GM23338 (cell line): ENCODE data around the gene C1QTNF4. TPM values are rescaled to one million over a fixed set of nuclear protein-coding genes. Genes with fewer than 3 reads are reported as not detected.

Experiments
- ATAC-seq: fragments of 200-7000 bp; cut with Tn5 transposase; 3 replicates; pipeline ENCODE4 v1.9.1; 2020
- DNase-seq: peaks from one replicate; pipeline ENCODE4 v3.0.0-alpha.2; 2015; ENCODE audit warnings: low spot score
- H2AFZ ChIP-seq: fragments of 200-600 bp; sonication (generic); 2 replicates; pipeline ENCODE4 v1.8.0; 2016; ENCODE audit warnings: antibody characterized with exemption, mild to moderate bottlenecking, moderate library complexity
- H3F3A ChIP-seq: fragments of 200-600 bp; sonication (generic); replicated peaks from 2 replicates; pipeline ENCODE4 v1.8.0; 2017; ENCODE audit warnings: antibody characterized with exemption, mixed run types, low read depth
- H3K27ac ChIP-seq: fragments of 200-600 bp; sonication (generic); 2 replicates; pipeline ENCODE4 v1.6.1; 2016; ENCODE audit warnings: low read depth
- H3K27me3 ChIP-seq: fragments of 200-600 bp; sonication (generic); 2 replicates; pipeline ENCODE4 v1.8.0; 2016; ENCODE audit warnings: mild to moderate bottlenecking, mixed run types, moderate library complexity; ENCODE audit not compliant: insufficient read depth
- H3K36me3 ChIP-seq: fragments of 200-600 bp; sonication (generic); 2 replicates; pipeline ENCODE4 v1.8.0; 2016; ENCODE audit warnings: mild to moderate bottlenecking; ENCODE audit not compliant: insufficient read depth
- H3K4me1 ChIP-seq: fragments of 200-600 bp; sonication (generic); 2 replicates; pipeline ENCODE4 v1.8.0; 2016; ENCODE audit warnings: mild to moderate bottlenecking, moderate library complexity; ENCODE audit not compliant: insufficient read depth
- H3K4me2 ChIP-seq: fragments of 200-600 bp; sonication (generic); 2 replicates; pipeline ENCODE4 v1.7.1; 2017; ENCODE audit warnings: mixed run types
- H3K4me3 ChIP-seq: fragments of 200-600 bp; sonication (generic); 2 replicates; pipeline ENCODE4 v1.6.1; 2016; ENCODE audit warnings: mixed run types
- H3K79me2 ChIP-seq: fragments of 200-600 bp; sonication (generic); replicated peaks from 2 replicates; pipeline ENCODE4 v1.8.0; 2017; ENCODE audit warnings: mild to moderate bottlenecking; ENCODE audit not compliant: insufficient read depth
- H3K9me2 ChIP-seq: fragments of 200-600 bp; sonication (generic); 2 replicates; pipeline ENCODE4 v1.8.0; 2017; ENCODE audit not compliant: insufficient read depth
- H4K20me1 ChIP-seq: fragments of 200-600 bp; sonication (generic); replicated peaks from 2 replicates; pipeline ENCODE4 v1.8.0; 2017; ENCODE audit warnings: mild to moderate bottlenecking; ENCODE audit not compliant: insufficient read depth
- H3K27ac Mint-ChIP-seq: 2 replicates; pipeline ENCODE4 v1.8.0; 2020; ENCODE audit warnings: inconsistent platforms, mild to moderate bottlenecking, moderate library complexity, mixed read lengths
- H3K27me3 Mint-ChIP-seq: 3 replicates; pipeline ENCODE4 v1.8.0; 2022; ENCODE audit warnings: low read depth, mild to moderate bottlenecking, moderate library complexity, mixed read lengths, inconsistent platforms; ENCODE audit not compliant: insufficient read depth, poor library complexity
- H3K36me3 Mint-ChIP-seq: 3 replicates; pipeline ENCODE4 v1.8.0; 2021; ENCODE audit warnings: low read depth, mild to moderate bottlenecking, inconsistent platforms, moderate library complexity, mixed read lengths
- H3K4me1 Mint-ChIP-seq: 3 replicates; pipeline ENCODE4 v1.8.0; 2020; ENCODE audit warnings: mild to moderate bottlenecking, inconsistent platforms, mixed read lengths
- H3K4me3 Mint-ChIP-seq: 3 replicates; pipeline ENCODE4 v1.8.0; 2021; ENCODE audit warnings: moderate library complexity, mild to moderate bottlenecking, inconsistent platforms, mixed read lengths
- H3K9me3 Mint-ChIP-seq: 3 replicates; pipeline ENCODE4 v1.8.0; 2020; ENCODE audit warnings: moderate library complexity, mild to moderate bottlenecking, inconsistent platforms, mixed read lengths
- CREB1 ChIP-seq: fragments of 250-450 bp; sonication (Bioruptor Pico); IDR thresholded peaks from 2 replicates; pipeline ENCODE4 v1.5.0; 2020; ENCODE audit warnings: low read depth, mild to moderate bottlenecking, moderate library complexity
- EZH2 ChIP-seq: fragments of 200-600 bp; sonication (generic); IDR thresholded peaks from one replicate; pipeline ENCODE4 v1.8.0; 2017; ENCODE audit warnings: antibody characterized with exemption, mild to moderate bottlenecking, low read depth; ENCODE audit not compliant: unreplicated experiment
- EZH2phosphoT487 ChIP-seq: fragments of 200-600 bp; sonication (generic); IDR thresholded peaks from one replicate; pipeline ENCODE4 v1.8.1; 2018; ENCODE audit warnings: antibody characterized with exemption; ENCODE audit not compliant: unreplicated experiment
- NANOG ChIP-seq: IDR thresholded peaks from 2 replicates; pipeline ENCODE4 v1.6.1; 2016; ENCODE audit warnings: antibody characterized with exemption, borderline replicate concordance
- POLR2AphosphoS5 ChIP-seq: IDR thresholded peaks from 2 replicates; pipeline ENCODE4 v1.6.1; 2016; ENCODE audit warnings: antibody characterized with exemption, low read depth
- ZNF114 ChIP-seq: fragments of 250-450 bp; sonication (Bioruptor Pico); IDR thresholded peaks from 2 replicates; pipeline ENCODE4 v1.5.0; 2020; ENCODE audit warnings: mild to moderate bottlenecking, moderate library complexity
- ZNF331 ChIP-seq: fragments of 250-450 bp; sonication (Bioruptor Pico); IDR thresholded peaks from 2 replicates; pipeline ENCODE4 v1.5.0; 2020; ENCODE audit warnings: low read depth, mild to moderate bottlenecking, moderate library complexity
- polyA plus RNA-seq: library from polyadenylated mRNA; unstranded; fragments of >200 nt; fragmentation: Nextera tagmentation; extraction: Ambion mirVana; gene quantifications from 2 replicates; pipeline ENCODE4 v1.2.1, GENCODE V29; 2016
- total RNA-seq: library from RNA; depleted of rRNA; stranded (reverse); fragments of >200 nt; shearing (Covaris generic); gene quantifications from 2 replicates; pipeline ENCODE4 v1.2.3, GENCODE V29; 2014
- TF ChIP-seq, protein P1 (sequence below): IDR thresholded peaks from one replicate; pipeline ENCODE4 v1.6.1; 2018; ENCODE audit warnings: antibody characterized with exemption; ENCODE audit not compliant: unreplicated experiment
- TF ChIP-seq, protein P2 (sequence below), 2 experiments: fragments of 200-600 bp in 1 of 2; sonication (generic) in 1 of 2; conservative IDR thresholded peaks; 2 replicates each; pipeline versions ENCODE4 v1.5.1 to v1.6.1; 2016 to 2017; ENCODE audit warnings: antibody characterized with exemption in 2 of 2, low read depth in 2 of 2, mild to moderate bottlenecking in 2 of 2, moderate library complexity in 1 of 2
- TF ChIP-seq, protein P3 (sequence below): IDR thresholded peaks from 2 replicates; pipeline ENCODE4 v1.6.1; 2016; ENCODE audit warnings: antibody characterized with exemption

The C1QTNF4 gene
- total and polyA plus RNA-seq, 2 experiments from 2014 or later = 5.2 to 6.6 TPM

DNA sequence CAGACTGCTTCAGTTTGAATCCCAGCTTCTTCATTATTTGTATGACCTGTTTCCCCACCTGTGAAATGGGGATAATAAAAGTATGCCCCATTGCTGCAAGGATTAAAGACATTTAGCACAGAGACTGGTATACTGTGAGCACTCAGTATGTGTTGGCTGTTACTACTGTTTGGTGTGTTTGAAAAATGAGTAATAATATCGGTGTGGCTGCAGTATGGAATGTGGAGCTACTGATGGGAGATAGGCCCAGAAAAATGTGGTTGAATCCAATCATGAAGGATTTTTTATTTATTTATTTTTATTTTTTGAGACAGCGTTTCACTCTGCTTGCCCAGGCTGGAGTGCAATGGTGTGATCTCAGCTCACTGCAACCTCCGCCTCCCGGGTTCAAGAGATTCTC, 9.1 kb upstream of the C1QTNF4 start (continued):
- TF ChIP-seq, protein P1, sequence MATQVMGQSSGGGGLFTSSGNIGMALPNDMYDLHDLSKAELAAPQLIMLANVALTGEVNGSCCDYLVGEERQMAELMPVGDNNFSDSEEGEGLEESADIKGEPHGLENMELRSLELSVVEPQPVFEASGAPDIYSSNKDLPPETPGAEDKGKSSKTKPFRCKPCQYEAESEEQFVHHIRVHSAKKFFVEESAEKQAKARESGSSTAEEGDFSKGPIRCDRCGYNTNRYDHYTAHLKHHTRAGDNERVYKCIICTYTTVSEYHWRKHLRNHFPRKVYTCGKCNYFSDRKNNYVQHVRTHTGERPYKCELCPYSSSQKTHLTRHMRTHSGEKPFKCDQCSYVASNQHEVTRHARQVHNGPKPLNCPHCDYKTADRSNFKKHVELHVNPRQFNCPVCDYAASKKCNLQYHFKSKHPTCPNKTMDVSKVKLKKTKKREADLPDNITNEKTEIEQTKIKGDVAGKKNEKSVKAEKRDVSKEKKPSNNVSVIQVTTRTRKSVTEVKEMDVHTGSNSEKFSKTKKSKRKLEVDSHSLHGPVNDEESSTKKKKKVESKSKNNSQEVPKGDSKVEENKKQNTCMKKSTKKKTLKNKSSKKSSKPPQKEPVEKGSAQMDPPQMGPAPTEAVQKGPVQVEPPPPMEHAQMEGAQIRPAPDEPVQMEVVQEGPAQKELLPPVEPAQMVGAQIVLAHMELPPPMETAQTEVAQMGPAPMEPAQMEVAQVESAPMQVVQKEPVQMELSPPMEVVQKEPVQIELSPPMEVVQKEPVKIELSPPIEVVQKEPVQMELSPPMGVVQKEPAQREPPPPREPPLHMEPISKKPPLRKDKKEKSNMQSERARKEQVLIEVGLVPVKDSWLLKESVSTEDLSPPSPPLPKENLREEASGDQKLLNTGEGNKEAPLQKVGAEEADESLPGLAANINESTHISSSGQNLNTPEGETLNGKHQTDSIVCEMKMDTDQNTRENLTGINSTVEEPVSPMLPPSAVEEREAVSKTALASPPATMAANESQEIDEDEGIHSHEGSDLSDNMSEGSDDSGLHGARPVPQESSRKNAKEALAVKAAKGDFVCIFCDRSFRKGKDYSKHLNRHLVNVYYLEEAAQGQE = no peak
- TF ChIP-seq, protein P2, sequence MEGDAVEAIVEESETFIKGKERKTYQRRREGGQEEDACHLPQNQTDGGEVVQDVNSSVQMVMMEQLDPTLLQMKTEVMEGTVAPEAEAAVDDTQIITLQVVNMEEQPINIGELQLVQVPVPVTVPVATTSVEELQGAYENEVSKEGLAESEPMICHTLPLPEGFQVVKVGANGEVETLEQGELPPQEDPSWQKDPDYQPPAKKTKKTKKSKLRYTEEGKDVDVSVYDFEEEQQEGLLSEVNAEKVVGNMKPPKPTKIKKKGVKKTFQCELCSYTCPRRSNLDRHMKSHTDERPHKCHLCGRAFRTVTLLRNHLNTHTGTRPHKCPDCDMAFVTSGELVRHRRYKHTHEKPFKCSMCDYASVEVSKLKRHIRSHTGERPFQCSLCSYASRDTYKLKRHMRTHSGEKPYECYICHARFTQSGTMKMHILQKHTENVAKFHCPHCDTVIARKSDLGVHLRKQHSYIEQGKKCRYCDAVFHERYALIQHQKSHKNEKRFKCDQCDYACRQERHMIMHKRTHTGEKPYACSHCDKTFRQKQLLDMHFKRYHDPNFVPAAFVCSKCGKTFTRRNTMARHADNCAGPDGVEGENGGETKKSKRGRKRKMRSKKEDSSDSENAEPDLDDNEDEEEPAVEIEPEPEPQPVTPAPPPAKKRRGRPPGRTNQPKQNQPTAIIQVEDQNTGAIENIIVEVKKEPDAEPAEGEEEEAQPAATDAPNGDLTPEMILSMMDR (conservative IDR thresholded peaks at IDR 0.05; ENCODE audit: low read depth in 2 of 2) = no peak
- TF ChIP-seq EZH2phosphoT487 = no peak
- TF ChIP-seq, protein P3, sequence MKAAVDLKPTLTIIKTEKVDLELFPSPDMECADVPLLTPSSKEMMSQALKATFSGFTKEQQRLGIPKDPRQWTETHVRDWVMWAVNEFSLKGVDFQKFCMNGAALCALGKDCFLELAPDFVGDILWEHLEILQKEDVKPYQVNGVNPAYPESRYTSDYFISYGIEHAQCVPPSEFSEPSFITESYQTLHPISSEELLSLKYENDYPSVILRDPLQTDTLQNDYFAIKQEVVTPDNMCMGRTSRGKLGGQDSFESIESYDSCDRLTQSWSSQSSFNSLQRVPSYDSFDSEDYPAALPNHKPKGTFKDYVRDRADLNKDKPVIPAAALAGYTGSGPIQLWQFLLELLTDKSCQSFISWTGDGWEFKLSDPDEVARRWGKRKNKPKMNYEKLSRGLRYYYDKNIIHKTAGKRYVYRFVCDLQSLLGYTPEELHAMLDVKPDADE = no peak
- no peak for TF ChIP-seq ZNF331 (CRISPR knock-in tag)
- TF ChIP-seq ZNF114 (CRISPR knock-in tag) = no peak
- TF ChIP-seq CREB1 = no peak

DNA sequence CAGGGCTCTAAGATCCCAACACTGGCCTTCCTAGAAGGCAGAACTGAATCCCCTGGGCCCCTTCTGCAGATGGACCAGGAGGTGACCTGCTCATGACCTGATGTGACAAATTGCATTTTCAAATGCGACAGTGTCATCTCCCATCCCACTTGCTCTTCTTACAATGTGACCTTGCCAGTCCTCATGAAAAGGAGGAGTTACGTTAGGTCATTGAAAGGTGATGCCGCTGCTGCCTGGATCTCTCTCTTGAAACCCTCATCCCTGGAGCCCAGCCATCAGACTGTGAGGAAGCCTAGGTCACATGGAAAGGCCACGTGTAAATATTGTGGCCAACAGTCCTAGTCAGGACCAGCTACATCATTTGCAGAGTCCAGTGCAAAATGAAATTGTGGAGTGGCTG, 5.7 kb upstream of the C1QTNF4 start:
- no peak overlapping the region for H3K4me3 ChIP-seq
- no peaks in the 10 kb centered on the region for H4K20me1 ChIP-seq
- H3K79me2 ChIP-seq = no peaks in the 10 kb centered on the region
- H3K4me1 ChIP-seq = no peaks in the 10 kb centered on the region
- ATAC-seq (no peak), DNase-seq (no peak)
- H2AFZ ChIP-seq = no peak overlapping the region
- no peaks in the 10 kb centered on the region for H3K36me3 Mint-ChIP-seq
- H3K27me3 Mint-ChIP-seq = peaks cover 7% of the 10 kb centered on the region
- peaks cover 6% of the 10 kb centered on the region; the same call in 2 of the 3 replicates for H3K4me1 Mint-ChIP-seq
- H3K9me2 ChIP-seq = no peaks in the 10 kb centered on the region
- no peak overlapping the region for H3K4me3 Mint-ChIP-seq
- H3K4me2 ChIP-seq = no peak overlapping the region
- no peak overlapping the region for H3K27ac Mint-ChIP-seq
- H3F3A ChIP-seq = no peaks in the 10 kb centered on the region
- H3K27ac ChIP-seq = no peak overlapping the region
- H3K36me3 ChIP-seq = no peaks in the 10 kb centered on the region
- peaks cover 12% of the 10 kb centered on the region for H3K27me3 ChIP-seq
- no peaks in the 10 kb centered on the region for H3K9me3 Mint-ChIP-seq
- TF ChIP-seq NANOG (no peak), POLR2AphosphoS5 (no peak), ZNF114 (CRISPR knock-in tag) (no peak), EZH2phosphoT487 (no peak), ZNF331 (CRISPR knock-in tag) (no peak), EZH2 (no peak)
- TF ChIP-seq, protein P1 = no peak
- TF ChIP-seq, protein P2 (conservative IDR thresholded peaks at IDR 0.05; ENCODE audit: low read depth in 2 of 2) = no peak
